Glutamatergic neuron (in vitro differentiated cells): ENCODE data around the gene LSM3. TPM values are rescaled to one million over a fixed set of nuclear protein-coding genes. Genes with fewer than 3 reads are reported as not detected.
"Not testable (repeated sequence)": the region's sequence is repeated elsewhere in the genome, so short reads cannot be mapped to it uniquely, and the experiment has no call there.

Experiments used
- DNase-seq: peaks from one replicate; pipeline ENCODE4 v3.0.0; 2022
- H3K27ac Mint-ChIP-seq: one replicate; pipeline ENCODE4 v1.8.0; 2020; ENCODE audit warnings: mild to moderate bottlenecking, mixed read lengths, inconsistent platforms; ENCODE audit not compliant: unreplicated experiment
- H3K27me3 Mint-ChIP-seq: one replicate; pipeline ENCODE4 v1.8.0; 2020; ENCODE audit warnings: mild to moderate bottlenecking, moderate library complexity, mixed read lengths, inconsistent platforms; ENCODE audit not compliant: unreplicated experiment
- H3K36me3 Mint-ChIP-seq: one replicate; pipeline ENCODE4 v1.8.0; 2020; ENCODE audit warnings: mild to moderate bottlenecking, mixed read lengths, inconsistent platforms; ENCODE audit not compliant: unreplicated experiment
- H3K4me1 Mint-ChIP-seq: one replicate; pipeline ENCODE4 v1.8.0; 2020; ENCODE audit warnings: mild to moderate bottlenecking, low read depth, mixed read lengths, inconsistent platforms; ENCODE audit not compliant: unreplicated experiment
- H3K4me3 Mint-ChIP-seq: one replicate; pipeline ENCODE4 v1.8.0; 2020; ENCODE audit warnings: mild to moderate bottlenecking, mixed read lengths, inconsistent platforms; ENCODE audit not compliant: unreplicated experiment
- H3K9me3 Mint-ChIP-seq: one replicate; pipeline ENCODE4 v1.8.0; 2020; ENCODE audit warnings: mild to moderate bottlenecking, moderate library complexity, mixed read lengths, inconsistent platforms; ENCODE audit not compliant: unreplicated experiment
- total RNA-seq: library from RNA; stranded (reverse); fragmentation: NEBNext Ultra II Directional; extraction: Animal tissue kit (Norgen Biotek cat#: 25700); gene quantifications from one replicate; pipeline ENCODE4 v1.2.1, GENCODE V29; 2021; ENCODE audit not compliant: unreplicated experiment
- TF ChIP-seq, protein P1 (sequence below): fragments of 200-600 bp; sonication (generic); IDR thresholded peaks from one replicate; pipeline ENCODE4 v1.5.0; 2021; ENCODE audit not compliant: partially characterized antibody, unreplicated experiment

The LSM3 gene
- total RNA-seq, 1 donor from 2014 or later: 8.4 TPM

DNA sequence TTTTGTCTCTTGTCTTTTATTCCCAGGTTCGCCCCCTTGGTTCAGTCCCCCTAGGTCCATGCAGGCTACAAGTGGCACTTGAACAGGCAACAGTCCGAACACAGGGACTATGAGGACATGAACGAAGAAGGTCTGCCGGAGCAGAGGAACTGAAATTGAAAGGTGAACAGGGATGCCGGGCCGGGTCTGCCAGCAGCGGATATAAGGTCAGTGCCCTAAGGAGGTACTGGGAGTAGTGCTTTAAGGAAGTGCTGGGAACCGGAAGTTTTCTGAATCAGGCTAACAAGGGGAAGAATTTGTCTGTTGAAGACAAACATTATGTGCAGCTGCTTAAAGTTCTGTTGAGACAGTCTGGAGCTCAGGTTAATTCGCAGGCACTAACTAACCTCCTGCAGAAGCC lies 46.8 kb downstream of the LSM3 start:
- Mint-ChIP-seq H3K27me3 (no peaks in the 10 kb centered on the region), H3K9me3 (peaks cover 5% of the 10 kb centered on the region), H3K4me1 (no peaks in the 10 kb centered on the region), H3K4me3 (no peak overlapping the region), H3K36me3 (peaks cover 20% of the 10 kb centered on the region), H3K27ac (no peak overlapping the region)
- DNase-seq: no peak
- TF ChIP-seq, protein P1, sequence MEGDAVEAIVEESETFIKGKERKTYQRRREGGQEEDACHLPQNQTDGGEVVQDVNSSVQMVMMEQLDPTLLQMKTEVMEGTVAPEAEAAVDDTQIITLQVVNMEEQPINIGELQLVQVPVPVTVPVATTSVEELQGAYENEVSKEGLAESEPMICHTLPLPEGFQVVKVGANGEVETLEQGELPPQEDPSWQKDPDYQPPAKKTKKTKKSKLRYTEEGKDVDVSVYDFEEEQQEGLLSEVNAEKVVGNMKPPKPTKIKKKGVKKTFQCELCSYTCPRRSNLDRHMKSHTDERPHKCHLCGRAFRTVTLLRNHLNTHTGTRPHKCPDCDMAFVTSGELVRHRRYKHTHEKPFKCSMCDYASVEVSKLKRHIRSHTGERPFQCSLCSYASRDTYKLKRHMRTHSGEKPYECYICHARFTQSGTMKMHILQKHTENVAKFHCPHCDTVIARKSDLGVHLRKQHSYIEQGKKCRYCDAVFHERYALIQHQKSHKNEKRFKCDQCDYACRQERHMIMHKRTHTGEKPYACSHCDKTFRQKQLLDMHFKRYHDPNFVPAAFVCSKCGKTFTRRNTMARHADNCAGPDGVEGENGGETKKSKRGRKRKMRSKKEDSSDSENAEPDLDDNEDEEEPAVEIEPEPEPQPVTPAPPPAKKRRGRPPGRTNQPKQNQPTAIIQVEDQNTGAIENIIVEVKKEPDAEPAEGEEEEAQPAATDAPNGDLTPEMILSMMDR: no peak

DNA sequence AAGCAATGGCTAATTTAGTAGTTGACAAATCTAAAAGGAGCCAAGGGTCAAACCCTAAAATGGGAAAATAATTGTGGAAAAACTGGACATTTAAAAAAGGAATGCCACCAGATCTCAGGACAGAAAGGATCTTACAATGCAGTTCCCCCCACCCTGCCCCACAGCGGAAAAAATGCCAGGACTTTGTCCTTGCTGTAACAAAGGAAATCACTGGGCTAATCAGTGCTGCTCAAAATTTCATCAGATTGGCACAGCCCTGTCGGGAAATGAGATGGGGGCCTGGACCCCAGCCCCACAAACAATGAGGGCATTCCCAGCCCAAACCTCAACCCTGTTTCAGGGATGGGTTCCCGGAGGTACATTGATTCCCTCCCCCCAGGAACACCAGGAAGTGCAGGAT lies 47.7 kb downstream of the LSM3 start:
- not testable (repeated sequence) for H3K27ac Mint-ChIP-seq, DNase-seq, H3K4me1 Mint-ChIP-seq, H3K27me3 Mint-ChIP-seq, H3K4me3 Mint-ChIP-seq, H3K9me3 Mint-ChIP-seq
- H3K36me3 Mint-ChIP-seq: peaks cover 20% of the 10 kb centered on the region

DNA sequence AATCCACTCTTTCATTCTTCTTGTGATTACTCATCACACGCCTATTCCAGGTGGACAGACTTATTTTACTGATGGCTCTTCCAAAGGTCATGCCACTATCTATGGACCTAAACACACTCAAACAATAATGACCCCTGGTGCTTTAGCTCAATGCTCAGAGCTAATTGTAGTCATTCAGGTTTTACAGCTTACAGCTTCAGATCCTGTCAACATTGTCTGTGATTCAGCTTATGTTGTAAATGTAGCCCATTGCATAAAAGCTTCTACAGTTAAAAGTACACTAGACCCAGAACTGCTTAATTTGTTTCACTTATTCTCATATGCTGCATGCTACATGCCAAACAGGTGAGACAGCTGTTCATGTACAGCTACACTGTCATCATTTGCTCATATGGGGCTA lies 49.2 kb downstream of the LSM3 start:
- H3K36me3 Mint-ChIP-seq: peaks cover 15% of the 10 kb centered on the region
- H3K9me3 Mint-ChIP-seq: peaks cover 9% of the 10 kb centered on the region
- DNase-seq: no peak
- no peak overlapping the region for H3K27ac Mint-ChIP-seq
- H3K27me3 Mint-ChIP-seq: peaks cover 3% of the 10 kb centered on the region
- H3K4me3 Mint-ChIP-seq: no peak overlapping the region
- no peaks in the 10 kb centered on the region for H3K4me1 Mint-ChIP-seq
- TF ChIP-seq, protein P1: no peak

DNA sequence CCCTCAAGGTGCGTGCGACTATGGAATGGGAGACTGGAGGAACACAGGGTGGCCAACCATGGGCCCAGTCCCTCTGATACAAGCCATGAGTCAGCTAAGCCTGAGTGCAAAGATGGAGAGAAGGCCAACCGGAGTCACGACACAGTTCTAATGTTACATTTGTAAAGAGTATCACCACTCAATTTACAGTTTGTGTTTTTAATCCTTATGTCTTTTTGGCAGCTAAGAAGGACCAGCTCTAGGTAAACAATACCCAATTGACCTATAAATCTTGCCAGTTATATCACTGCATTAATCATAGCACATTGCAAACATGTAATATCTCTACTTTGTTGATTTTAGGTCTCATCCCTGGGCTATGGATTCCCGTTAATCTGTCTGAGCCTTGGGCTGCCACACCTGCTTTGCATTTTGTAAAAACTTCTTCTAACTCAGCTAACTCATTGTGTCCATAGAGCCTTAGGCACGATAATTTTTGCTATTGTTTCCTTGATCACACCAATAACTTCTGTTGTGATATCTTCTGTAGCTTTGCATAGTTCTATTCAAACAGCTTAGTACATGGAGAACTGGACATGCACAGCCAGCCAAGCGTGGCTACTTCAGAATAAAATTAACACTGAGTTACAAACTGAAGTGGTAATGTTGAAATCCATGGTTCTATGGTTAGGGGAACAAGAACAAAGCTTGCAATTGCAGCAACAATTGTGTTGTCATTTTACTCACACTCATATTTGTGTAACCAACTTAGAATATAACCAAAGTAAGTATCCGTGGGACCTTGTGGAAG lies 50.3 kb downstream of the LSM3 start:
- Mint-ChIP-seq H3K9me3 (peaks cover 9% of the 10 kb centered on the region), H3K27ac (no peak overlapping the region), H3K27me3 (peaks cover 4% of the 10 kb centered on the region), H3K4me3 (no peak overlapping the region), H3K36me3 (peaks cover 22% of the 10 kb centered on the region), H3K4me1 (no peaks in the 10 kb centered on the region)
- TF ChIP-seq, protein P1: no peak
- no peak for DNase-seq

DNA sequence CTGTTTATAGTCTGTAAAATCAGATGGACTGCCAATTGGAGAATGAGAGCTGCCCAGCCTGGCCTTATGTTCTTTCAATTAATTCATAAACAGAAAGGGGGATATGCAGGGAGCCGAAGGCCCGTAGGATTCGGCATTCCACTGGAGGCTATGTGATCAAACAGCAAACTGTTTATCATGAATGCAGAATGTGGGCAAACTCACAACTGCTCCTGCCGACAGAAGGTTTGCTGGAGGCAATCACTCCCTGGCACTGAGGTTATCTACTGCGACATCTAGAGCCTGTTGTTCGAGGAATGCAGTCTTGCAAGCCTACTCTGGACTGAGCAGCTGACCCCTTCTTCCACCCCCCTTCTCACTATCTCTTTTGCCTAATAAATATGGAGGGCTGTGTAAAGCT lies 51.1 kb downstream of the LSM3 start:
- peaks cover 23% of the 10 kb centered on the region for H3K36me3 Mint-ChIP-seq
- H3K27me3 Mint-ChIP-seq: not testable (repeated sequence)

DNA sequence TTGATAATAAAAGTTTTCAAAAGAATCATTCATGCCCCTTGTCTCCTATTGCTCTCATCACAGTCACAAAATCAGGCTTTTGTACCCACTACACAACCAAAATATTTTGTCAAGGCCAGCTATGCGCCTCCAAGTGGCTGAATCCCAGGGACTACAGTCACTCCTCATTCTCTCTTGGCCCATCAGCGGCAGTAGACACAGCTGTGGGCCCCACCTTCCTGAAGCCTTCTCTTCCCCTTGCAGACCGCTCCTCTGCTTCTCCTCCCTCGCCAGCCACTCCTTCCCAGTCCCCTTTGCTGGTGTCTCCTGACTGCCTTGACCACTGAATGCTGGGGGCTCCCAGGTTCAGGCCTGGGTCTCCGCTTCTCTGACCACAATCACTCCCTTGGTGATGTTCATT lies 52.1 kb downstream of the LSM3 start:
- peaks cover 28% of the 10 kb centered on the region for H3K36me3 Mint-ChIP-seq
- H3K9me3 Mint-ChIP-seq: peaks cover 7% of the 10 kb centered on the region
- no peak for DNase-seq
- TF ChIP-seq, protein P1: no peak
- H3K27me3 Mint-ChIP-seq: peaks cover 4% of the 10 kb centered on the region
- H3K27ac Mint-ChIP-seq: no peak overlapping the region
- no peak overlapping the region for H3K4me3 Mint-ChIP-seq
- H3K4me1 Mint-ChIP-seq: no peaks in the 10 kb centered on the region

More for the DNA sequence above, 51.1 kb downstream of the LSM3 start:
- H3K9me3 Mint-ChIP-seq, H3K4me3 Mint-ChIP-seq, H3K27ac Mint-ChIP-seq, H3K4me1 Mint-ChIP-seq, DNase-seq: not testable (repeated sequence)
